Thymus (tissue), 14 donors: ENCODE data around the gene GDE1. TPM values are rescaled to one million over a fixed set of nuclear protein-coding genes. Genes with fewer than 3 reads are reported as not detected.

ENCODE experiments used
- DNase-seq, 9 donors: peaks; one replicate each; pipeline ENCODE4 v3.0.0-alpha.2; 2013; ENCODE audit warnings: low spot score in 9 of 9, low read depth in 6 of 9, missing footprints in 1 of 9
- H3K27ac ChIP-seq, 2 donors: one replicate each; pipeline ENCODE4 v1.5.1; 2013; ENCODE audit warnings: control low read depth in 1 of 2, low read depth in 1 of 2, low read length in 1 of 2, mild to moderate bottlenecking in 1 of 2, moderate library complexity in 1 of 2
- H3K27me3 ChIP-seq, 2 donors: one replicate each; pipeline ENCODE4 v1.5.1; 2013; ENCODE audit warnings: low read length in 1 of 2; ENCODE audit not compliant: control insufficient read depth in 2 of 2, insufficient read depth in 1 of 2
- H3K36me3 ChIP-seq, 2 donors: one replicate each; pipeline ENCODE4 v1.5.1; 2013; ENCODE audit warnings: low read length in 1 of 2, mild to moderate bottlenecking in 1 of 2, moderate library complexity in 1 of 2; ENCODE audit not compliant: control insufficient read depth in 2 of 2, insufficient read depth in 2 of 2
- H3K4me1 ChIP-seq, 2 donors: one replicate each; pipeline ENCODE4 v1.5.1; 2013; ENCODE audit warnings: low read length in 2 of 2; ENCODE audit not compliant: control insufficient read depth in 2 of 2, insufficient read depth in 2 of 2
- H3K4me3 ChIP-seq, 2 donors: one replicate each; pipeline ENCODE4 v1.5.1; 2013; ENCODE audit warnings: low read length in 2 of 2, control low read depth in 1 of 2, mild to moderate bottlenecking in 1 of 2
- H3K9me3 ChIP-seq, 2 donors: one replicate each; pipeline ENCODE4 v1.5.1; 2013; ENCODE audit warnings: low read length in 1 of 2, mild to moderate bottlenecking in 1 of 2; ENCODE audit not compliant: control insufficient read depth in 2 of 2, insufficient read depth in 1 of 2
- WGBS: extraction: QIAGEN DNeasy Blood & Tissue Kit; methylation state at CpG from one replicate; pipeline ENCODE4 v1.1.7; 2013; 5-methylcytosine and 5-hydroxymethylcytosine counted together
- long read RNA-seq, 10 donors: transcript quantifications; one replicate each; lab custom pipeline, GENCODE V29; 2026
- polyA plus RNA-seq: library from polyadenylated mRNA; stranded (reverse); fragments of 200-250 nt; gene quantifications from one replicate; pipeline ENCODE4 v1.2.3, GENCODE V29; 2013
- total RNA-seq: library from RNA; stranded (reverse); fragments of 120-200 nt; gene quantifications from one replicate; pipeline ENCODE4 v1.2.4, GENCODE V29; 2013
- donor health status: healthy.

The GDE1 gene
- 19.7 TPM for total RNA-seq
- 26.0 TPM for polyA plus RNA-seq
- long read RNA-seq, donor 1, partial matches to known transcripts = 0 of 1 reads
- long read RNA-seq, donor 1, other reads (novel, unspliced or antisense) = 0 of 1 reads
- long read RNA-seq, donor 2 = 0 reads
- long read RNA-seq, donor 3, transcript GDE1-203 (6 exons, 2,238 nt) = minor isoform, 5 of 15 reads
- long read RNA-seq, donor 3, transcript GDE1-201 (6 exons, 2,958 nt) = major isoform, 9 of 15 reads
- long read RNA-seq, donor 3, partial matches to known transcripts = 0 of 15 reads
- long read RNA-seq, donor 3, other reads (novel, unspliced or antisense) = 0 of 15 reads
- long read RNA-seq, donor 4, transcript GDE1-201 (6 exons, 2,958 nt) = major isoform, 10 of 11 reads
- long read RNA-seq, donor 4, partial matches to known transcripts = 0 of 11 reads
- long read RNA-seq, donor 4, other reads (novel, unspliced or antisense) = 0 of 11 reads
- long read RNA-seq, donor 5, transcript GDE1-201 (6 exons, 2,958 nt) = major isoform, 15 of 21 reads
- long read RNA-seq, donor 5, transcript GDE1-203 (6 exons, 2,238 nt) = minor isoform, 6 of 21 reads
- long read RNA-seq, donor 5, partial matches to known transcripts = 0 of 21 reads
- long read RNA-seq, donor 5, other reads (novel, unspliced or antisense) = 0 of 21 reads
- long read RNA-seq, donor 6, partial matches to known transcripts = 0 of 4 reads
- long read RNA-seq, donor 6, other reads (novel, unspliced or antisense) = 0 of 4 reads
- long read RNA-seq, donor 7, transcript GDE1-201 (6 exons, 2,958 nt) = major isoform, 8 of 11 reads
- long read RNA-seq, donor 7, partial matches to known transcripts = 0 of 11 reads
- long read RNA-seq, donor 7, other reads (novel, unspliced or antisense) = 0 of 11 reads
- long read RNA-seq, donor 8, partial matches to known transcripts = 0 of 3 reads
- long read RNA-seq, donor 8, other reads (novel, unspliced or antisense) = 0 of 3 reads
- long read RNA-seq, donor 9, transcript GDE1-201 (6 exons, 2,958 nt) = major isoform, 5 of 5 reads
- long read RNA-seq, donor 9, partial matches to known transcripts = 0 of 5 reads
- long read RNA-seq, donor 9, other reads (novel, unspliced or antisense) = 0 of 5 reads
- long read RNA-seq, donor 10, transcript GDE1-203 (6 exons, 2,238 nt) = minor isoform, 5 of 13 reads
- long read RNA-seq, donor 10, transcript GDE1-201 (6 exons, 2,958 nt) = major isoform, 8 of 13 reads
- long read RNA-seq, donor 10, partial matches to known transcripts = 0 of 13 reads
- long read RNA-seq, donor 10, other reads (novel, unspliced or antisense) = 0 of 13 reads

GRCh38 chr16:19521471-19522396 lies at the start of gene GDE1:
Gene GDE1 (minus strand): TSS chr16:19522098. CDS start chr16:19521964, 134 bp downstream.
- Histone ChIP-seq H3K4me1 (peaks cover 13 to 16% of the 10 kb centered on the region in 2 donors), H3K27me3 (no peaks in the 10 kb centered on the region), H3K36me3 (peaks cover 0 to 3% of the 10 kb centered on the region in 2 donors)

GRCh38 chr16:19567560-19567959 lies 45.7 kb upstream of the GDE1 start:
- Histone ChIP-seq H3K9me3 (peaks cover 0 to 1% of the 10 kb centered on the region in 2 donors), H3K36me3 (peaks cover 20 to 37% of the 10 kb centered on the region in 2 donors), H3K4me1 (no peaks in the 10 kb centered on the region), H3K27ac (no peak overlapping the region), H3K4me3 (no peak overlapping the region), H3K27me3 (no peaks in the 10 kb centered on the region)
- no peak for DNase-seq
- 98% methylated on average over 8 of the region's 8 CpGs for WGBS

More at GRCh38 chr16:19521471-19522396, at the start of gene GDE1:
- Histone ChIP-seq H3K4me3 (peak within 1 kb of the TSS; percentile 85 to 88), H3K9me3 (no peaks in the 10 kb centered on the region), H3K27ac (peak within 1 kb of the TSS; percentile 87)
- peak; percentile 78 to 96 (median 91) for DNase-seq
- WGBS = under 1% methylated on average over 62 of the region's 62 CpGs

GRCh38 chr16:19566362-19566761 lies 44.5 kb upstream of the GDE1 start:
- Histone ChIP-seq H3K36me3 (peaks cover 18 to 37% of the 10 kb centered on the region in 2 donors), H3K9me3 (peaks cover 0 to 1% of the 10 kb centered on the region in 2 donors), H3K27me3 (no peaks in the 10 kb centered on the region), H3K4me3 (no peak overlapping the region), H3K4me1 (no peaks in the 10 kb centered on the region), H3K27ac (no peak overlapping the region)
- DNase-seq = no peak
- WGBS = 98% methylated on average over 3 of the region's 3 CpGs

- Histone ChIP-seq H3K4me1 (no peaks in the 10 kb centered on the region), H3K27me3 (no peaks in the 10 kb centered on the region), H3K4me3 (no peak overlapping the region), H3K36me3 (peaks cover 8 to 24% of the 10 kb centered on the region in 2 donors), H3K9me3 (peaks cover 0 to 1% of the 10 kb centered on the region in 2 donors), H3K27ac (no peak overlapping the region)
- WGBS = over 99% methylated on average over 4 of the region's 4 CpGs
- DNase-seq = no peak
Observed at GRCh38 chr16:19563377-19563776, 41.5 kb upstream of the GDE1 start.

GRCh38 chr16:19560078-19560477 lies 38.2 kb upstream of the GDE1 start:
- peaks cover 0 to 1% of the 10 kb centered on the region in 2 donors for H3K9me3 ChIP-seq
- H3K27ac ChIP-seq = no peak overlapping the region
- H3K4me3 ChIP-seq = no peak overlapping the region
- H3K4me1 ChIP-seq = peaks cover 0 to 5% of the 10 kb centered on the region in 2 donors
- peaks cover 0 to 3% of the 10 kb centered on the region in 2 donors for H3K36me3 ChIP-seq
- 98% methylated on average over 4 of the region's 4 CpGs for WGBS
- no peak for DNase-seq
- no peaks in the 10 kb centered on the region for H3K27me3 ChIP-seq

GRCh38 chr16:19559242-19559910 lies 37.5 kb upstream of the GDE1 start:
- Histone ChIP-seq H3K4me3 (no peak overlapping the region), H3K9me3 (peaks cover 0 to 1% of the 10 kb centered on the region in 2 donors), H3K4me1 (peaks cover 2 to 9% of the 10 kb centered on the region in 2 donors), H3K27me3 (no peaks in the 10 kb centered on the region), H3K27ac (no peak overlapping the region), H3K36me3 (no peaks in the 10 kb centered on the region)
- 88% methylated on average over 10 of the region's 10 CpGs for WGBS
- peak in 7 of 9 donors; percentile 23 to 70 (median 47) for DNase-seq

GRCh38 chr16:19555938-19556771 lies 34.3 kb upstream of the GDE1 start:
- peaks cover 2 to 9% of the 10 kb centered on the region in 2 donors for H3K4me1 ChIP-seq
- peak overlapping the region; percentile 75 to 84 for H3K4me3 ChIP-seq
- no peaks in the 10 kb centered on the region for H3K27me3 ChIP-seq
- H3K36me3 ChIP-seq = peaks cover 0 to 2% of the 10 kb centered on the region in 2 donors
- peak overlapping the region; percentile 53 to 82 for H3K27ac ChIP-seq
- DNase-seq = peak in 7 of 9 donors; percentile 5 to 49 (median 12)
- H3K9me3 ChIP-seq = no peaks in the 10 kb centered on the region
- WGBS = 35% methylated on average over 19 of the region's 19 CpGs
